Chondrocyte (in vitro differentiated cells): ENCODE results near the gene MAGEB17. TPM values are rescaled to one million over a fixed set of nuclear protein-coding genes. Genes with fewer than 3 reads are reported as not detected.
"Not testable (repeated sequence)": the region's sequence is repeated elsewhere in the genome, so short reads cannot be mapped to it uniquely, and the experiment has no call there.

Experiments used
- DNase-seq: peaks from one replicate; pipeline ENCODE4 v3.0.0; 2021; ENCODE audit warnings: mixed read lengths, low spot score
- H3K27ac Mint-ChIP-seq: one replicate; pipeline ENCODE4 v1.8.0; 2021; ENCODE audit warnings: mild to moderate bottlenecking, moderate library complexity, mixed read lengths; ENCODE audit not compliant: unreplicated experiment
- H3K27me3 Mint-ChIP-seq: 2 replicates; pipeline ENCODE4 v1.8.0; 2021; ENCODE audit warnings: low read depth, mixed read lengths
- H3K36me3 Mint-ChIP-seq: 2 replicates; pipeline ENCODE4 v1.8.0; 2021; ENCODE audit warnings: low read depth, mixed read lengths
- H3K4me1 Mint-ChIP-seq: 2 replicates; pipeline ENCODE4 v1.8.0; 2021; ENCODE audit warnings: low read depth, mild to moderate bottlenecking, mixed read lengths
- H3K4me3 Mint-ChIP-seq: one replicate; pipeline ENCODE4 v1.8.0; 2021; ENCODE audit warnings: mild to moderate bottlenecking, moderate library complexity, mixed read lengths; ENCODE audit not compliant: unreplicated experiment
- H3K9me3 Mint-ChIP-seq: 2 replicates; pipeline ENCODE4 v1.8.0; 2021; ENCODE audit warnings: low read depth, mixed read lengths
- CTCF ChIP-seq: fragments of 200-600 bp; sonication (generic); IDR thresholded peaks from 2 replicates; pipeline ENCODE4 v1.5.0; 2021; ENCODE audit warnings: antibody characterized with exemption, mild to moderate bottlenecking, moderate library complexity
- total RNA-seq: library from RNA; stranded (reverse); gene quantifications from 3 replicates; pipeline ENCODE4 v1.2.1, GENCODE V29; 2021

MAGEB17 gene
- total RNA-seq, 1 donor from 2014 or later = not detected

GRCh38 chrX:16156692-16157331 is 10.5 kb upstream of the MAGEB17 start:
- H3K27ac Mint-ChIP-seq = no peak overlapping the region
- no peak overlapping the region for H3K4me3 Mint-ChIP-seq
- TF ChIP-seq CTCF = no peak
- no peaks in the 10 kb centered on the region for H3K27me3 Mint-ChIP-seq
- H3K9me3 Mint-ChIP-seq = no peaks in the 10 kb centered on the region
- DNase-seq = no peak
- H3K4me1 Mint-ChIP-seq = peaks cover 19% of the 10 kb centered on the region
- peaks cover 2% of the 10 kb centered on the region for H3K36me3 Mint-ChIP-seq

DNA sequence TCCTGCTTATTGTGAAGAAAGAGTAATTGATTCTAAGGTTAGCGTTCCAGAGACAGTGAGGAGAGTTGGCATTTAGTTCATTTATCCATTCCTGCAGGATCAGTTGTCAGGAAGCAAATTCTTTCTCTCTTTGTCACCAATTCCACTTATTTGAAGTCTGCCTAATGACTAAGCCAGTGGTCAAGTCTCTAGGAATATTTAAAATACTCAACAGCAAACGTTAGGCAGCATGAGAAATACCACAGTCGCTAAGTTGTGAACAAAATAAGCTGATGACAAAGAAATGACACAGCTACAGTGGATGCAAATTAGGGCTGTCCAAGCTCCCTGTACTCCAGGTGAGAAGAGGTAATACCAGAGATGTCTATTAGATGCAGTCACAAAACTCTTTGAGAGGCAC is 6.6 kb upstream of the MAGEB17 start:
- no peak for DNase-seq
- Mint-ChIP-seq H3K9me3 (no peaks in the 10 kb centered on the region), H3K4me1 (peaks cover 23% of the 10 kb centered on the region), H3K4me3 (no peak overlapping the region), H3K36me3 (no peaks in the 10 kb centered on the region), H3K27ac (peak overlapping the region; percentile 80), H3K27me3 (no peaks in the 10 kb centered on the region)
- no peak for TF ChIP-seq CTCF

GRCh38 chrX:16161173-16161572 is 6.1 kb upstream of the MAGEB17 start:
- Mint-ChIP-seq H3K27ac (peak overlapping the region; percentile 80), H3K4me1 (peaks cover 23% of the 10 kb centered on the region)
- H3K9me3 Mint-ChIP-seq, DNase-seq, H3K4me3 Mint-ChIP-seq, H3K36me3 Mint-ChIP-seq, H3K27me3 Mint-ChIP-seq: not testable (repeated sequence)

- no peak for TF ChIP-seq CTCF
- DNase-seq = no peak
- Mint-ChIP-seq H3K27me3 (no peaks in the 10 kb centered on the region), H3K4me1 (peaks cover 23% of the 10 kb centered on the region), H3K4me3 (no peak overlapping the region), H3K9me3 (no peaks in the 10 kb centered on the region), H3K27ac (no peak overlapping the region), H3K36me3 (no peaks in the 10 kb centered on the region)
Measured at GRCh38 chrX:16162391-16162790, 4.9 kb upstream of the MAGEB17 start.

GRCh38 chrX:16164748-16165147 is 2.5 kb upstream of the MAGEB17 start:
- no peak for DNase-seq
- no peaks in the 10 kb centered on the region for H3K27me3 Mint-ChIP-seq
- no peaks in the 10 kb centered on the region for H3K36me3 Mint-ChIP-seq
- no peak overlapping the region for H3K27ac Mint-ChIP-seq
- no peaks in the 10 kb centered on the region for H3K9me3 Mint-ChIP-seq
- no peak for TF ChIP-seq CTCF
- peaks cover 22% of the 10 kb centered on the region for H3K4me1 Mint-ChIP-seq
- no peak overlapping the region for H3K4me3 Mint-ChIP-seq

- TF ChIP-seq CTCF = no peak
- peaks cover 3% of the 10 kb centered on the region for H3K9me3 Mint-ChIP-seq
- H3K4me1 Mint-ChIP-seq = no peaks in the 10 kb centered on the region
- H3K27ac Mint-ChIP-seq = no peak overlapping the region
- no peaks in the 10 kb centered on the region for H3K27me3 Mint-ChIP-seq
- H3K4me3 Mint-ChIP-seq = no peak overlapping the region
- no peaks in the 10 kb centered on the region for H3K36me3 Mint-ChIP-seq
- no peak for DNase-seq
Measured at GRCh38 chrX:16171039-16171438, 3.8 kb downstream of the MAGEB17 start.
